Muscle of back (tissue), 11 donors: ENCODE measurements around the gene TWF2. TPM values are rescaled to one million over a fixed set of nuclear protein-coding genes. Genes with fewer than 3 reads are reported as not detected.

Experiments used
- DNase-seq, 3 donors: peaks; one replicate each; pipeline versions ENCODE4 v3.0.0 to v3.0.0-alpha.2; 2013
- polyA plus RNA-seq, 10 donors: library from polyadenylated mRNA; unstranded; fragments of 120-200 nt; gene quantifications; one replicate each; pipeline ENCODE4 v1.2.1, GENCODE V29; 2013; ENCODE audit not compliant: insufficient read length in 10 of 10

The TWF2 gene
- polyA plus RNA-seq, 10 donors, result 18.8 to 37.4 (median 23.4) TPM

DNA sequence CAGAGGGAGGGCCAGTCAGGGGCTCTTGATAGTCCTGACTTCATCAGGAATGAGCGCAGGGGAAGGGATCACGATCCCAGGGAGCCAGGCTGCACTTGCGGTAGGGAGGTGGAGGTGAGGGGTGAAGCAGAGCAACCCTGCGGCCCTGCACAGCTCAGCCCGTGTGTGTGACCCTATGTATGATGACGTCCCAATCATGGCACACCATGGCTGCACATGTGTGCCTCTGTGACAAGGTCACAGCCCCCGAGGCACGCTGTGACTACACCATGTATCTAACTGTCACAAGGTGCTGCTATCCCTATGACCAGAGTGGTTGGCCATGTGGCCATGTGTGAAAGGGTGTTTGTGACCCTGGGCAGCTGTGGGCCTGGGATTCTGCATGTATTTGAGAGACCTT is 54.3 kb downstream of the TWF2 start:
- DNase-seq, result no peak

DNA sequence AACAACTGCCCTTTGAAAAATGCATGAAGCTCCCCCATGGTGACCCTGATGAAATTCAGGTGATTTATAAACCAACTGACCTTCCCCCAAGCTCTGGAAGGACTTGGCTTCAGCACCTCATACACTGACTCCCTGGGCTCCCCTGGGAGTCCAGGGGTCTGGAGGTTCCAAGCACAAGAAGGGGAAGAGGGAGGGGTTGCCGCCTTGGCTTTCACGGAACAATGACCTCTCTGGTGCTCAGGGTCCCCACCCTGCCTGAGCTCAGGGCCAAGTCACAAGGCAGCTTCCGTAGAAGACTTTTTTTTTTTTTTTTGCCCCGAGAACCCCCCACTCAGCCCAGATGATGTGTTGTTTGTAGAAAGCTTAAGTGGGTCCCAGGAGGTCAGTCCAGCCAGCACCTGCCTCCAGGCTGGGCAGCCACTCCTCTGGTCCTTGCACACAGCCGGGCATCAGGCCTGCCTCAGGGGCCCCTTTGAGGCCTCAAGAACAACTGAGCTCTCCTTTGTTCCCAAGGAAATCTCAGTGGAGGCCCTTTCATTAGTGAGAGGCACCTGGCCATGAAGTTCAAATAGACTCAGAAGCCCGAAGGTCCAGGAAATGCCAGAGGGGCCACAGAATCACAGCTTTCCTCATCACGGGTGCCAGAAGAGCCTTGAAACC is 55.0 kb downstream of the TWF2 start:
- no peak for DNase-seq

DNA sequence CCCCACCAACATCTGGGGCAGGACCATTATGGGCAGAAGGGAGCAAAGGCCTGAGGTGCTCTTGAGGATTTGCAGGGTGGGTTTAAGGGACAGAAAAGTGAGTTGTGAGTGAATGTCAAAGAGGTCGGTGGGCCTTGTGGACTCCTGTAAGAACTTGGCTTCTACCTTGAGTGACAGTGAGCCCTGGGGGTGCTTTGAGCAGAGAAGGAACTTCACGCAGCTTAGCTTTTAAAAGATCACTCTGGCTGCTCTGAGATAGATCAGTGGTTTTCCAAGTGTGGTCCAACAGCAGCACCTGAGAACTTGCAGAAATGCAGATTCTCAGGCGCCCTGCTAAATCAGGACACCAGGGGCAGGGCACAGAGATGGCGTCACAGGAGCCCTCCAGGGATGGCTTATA is 56.3 kb downstream of the TWF2 start:
- DNase-seq, result no peak

DNA sequence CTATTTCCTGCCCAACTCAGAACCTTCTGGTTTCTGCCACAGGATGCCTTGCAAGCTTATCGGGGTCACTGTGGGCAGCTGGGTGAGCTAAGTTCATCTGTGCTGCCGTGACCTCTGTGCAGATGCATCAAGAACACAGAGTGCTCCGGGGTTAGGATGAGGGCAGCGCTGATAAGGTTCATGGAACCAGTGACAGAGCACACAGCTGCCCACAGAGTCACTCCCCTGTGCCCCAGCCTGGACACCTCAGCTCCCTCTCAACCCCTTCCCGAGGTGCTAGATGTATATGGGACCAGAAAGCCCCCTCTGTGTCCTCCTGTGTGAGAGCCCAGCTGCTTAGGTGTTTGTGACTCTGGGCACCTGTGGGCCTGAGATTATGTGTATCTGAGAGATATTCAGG is 56.8 kb downstream of the TWF2 start:
- no peak for DNase-seq

DNA sequence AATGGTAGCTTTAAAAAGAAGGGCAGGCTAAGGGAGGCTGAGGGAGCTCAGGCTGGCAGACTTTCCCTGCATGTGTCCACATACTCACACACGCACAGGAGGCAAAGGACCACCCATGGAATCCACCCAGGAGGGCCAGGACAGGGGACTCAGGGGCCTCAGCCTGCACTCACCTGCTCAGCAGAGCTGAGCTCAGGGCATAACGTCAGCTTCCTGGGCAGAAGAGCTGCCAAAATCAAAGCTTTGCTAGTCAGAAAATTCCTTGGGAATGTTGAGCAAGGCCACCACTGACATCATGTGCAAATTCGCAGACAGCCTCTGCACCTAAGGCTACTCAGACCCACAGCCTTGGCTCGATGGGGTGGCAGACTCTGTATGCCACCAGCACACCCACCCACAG is 57.4 kb downstream of the TWF2 start:
- no peak for DNase-seq

Other genes starting within 250 kb of the TWF2 start
- 1,000 to 10,000 TPM; 2,242 to 3,145 (median 2,773) TPM for gene RPL29, start 243.3 kb downstream of the TWF2 start, polyA plus RNA-seq
- 10 to 100 TPM; 14.7 to 31.0 (median 20.5) TPM for gene DUSP7, start 182.6 kb downstream of the TWF2 start, polyA plus RNA-seq
- 1 to 10 TPM; 2.6 to 8.0 (median 4.3) TPM for gene POC1A, start 84.7 kb downstream of the TWF2 start, polyA plus RNA-seq
- gene ALAS1, start 41.0 kb downstream of the TWF2 start, polyA plus RNA-seq, result 10 to 100 TPM; 28.5 to 32.5 (median 29.3) TPM
- under 1 TPM in 8 of 10 donors, not detected in 2; 0.05 to 0.33 (median 0.18) TPM for gene TLR9, start 13.5 kb downstream of the TWF2 start, polyA plus RNA-seq
- gene PPM1M, start 6.6 kb upstream of the TWF2 start, polyA plus RNA-seq, result 10 to 100 TPM; 13.2 to 20.7 (median 15.3) TPM
- 100 to 1,000 TPM in 1 of 10 donors, 10 to 100 TPM in 9; 77.7 to 106 (median 84.0) TPM for gene WDR82, start 39.5 kb upstream of the TWF2 start, polyA plus RNA-seq
- gene GLYCTK, start 48.7 kb upstream of the TWF2 start, polyA plus RNA-seq, result 1 to 10 TPM; 2.5 to 8.1 (median 3.5) TPM
- 1 to 10 TPM; 2.4 to 8.4 (median 4.5) TPM for gene DNAH1, start 77.2 kb upstream of the TWF2 start, polyA plus RNA-seq
- gene BAP1, start 170.8 kb upstream of the TWF2 start, polyA plus RNA-seq, result 10 to 100 TPM; 39.1 to 58.9 (median 50.4) TPM
- gene PHF7, start 171.5 kb upstream of the TWF2 start, polyA plus RNA-seq, result 10 to 100 TPM in 2 of 10 donors, 1 to 10 TPM in 8; 6.5 to 13.1 (median 8.7) TPM
- 10 to 100 TPM; 10.2 to 15.6 (median 13.3) TPM for gene SEMA3G, start 205.9 kb upstream of the TWF2 start, polyA plus RNA-seq
- gene TNNC1, start 214.9 kb upstream of the TWF2 start, polyA plus RNA-seq, result 1,000 to 10,000 TPM in 1 of 10 donors, 100 to 1,000 TPM in 9; 325 to 1,057 (median 613) TPM
- gene NISCH, start 216.4 kb upstream of the TWF2 start, polyA plus RNA-seq, result 10 to 100 TPM; 54.2 to 96.6 (median 64.4) TPM